ENCODE results near the gene PAX4.
A peak's percentile ranks its signal among the peaks of the same experiment; 100 is the strongest.

The PAX4 gene

GRCh38 chr7:127650847-127651555, 33.1 kb upstream of the PAX4 start:
- DNase-seq = no peak
- peaks cover 44% of the 10 kb centered on the region for H3K4me1 Mint-ChIP-seq
- no peak overlapping the region for H3K4me3 Mint-ChIP-seq
- no peaks in the 10 kb centered on the region for H3K27me3 Mint-ChIP-seq (ENCODE audit: low read depth, poor library complexity)
- H3K27ac Mint-ChIP-seq = peak overlapping the region; percentile 100
- no peaks in the 10 kb centered on the region for H3K9me3 Mint-ChIP-seq
- H3K36me3 Mint-ChIP-seq (ENCODE audit: low read depth) = no peaks in the 10 kb centered on the region
- TF ChIP-seq CTCF (IDR thresholded peaks at IDR 0.05) = no peak

GRCh38 chr7:127648986-127649385, 31.0 kb upstream of the PAX4 start:
- TF ChIP-seq CTCF (IDR thresholded peaks at IDR 0.05) = no peak
- Mint-ChIP-seq H3K4me1 (peaks cover 24% of the 10 kb centered on the region), H3K27me3 (ENCODE audit: low read depth, poor library complexity) (no peaks in the 10 kb centered on the region), H3K27ac (no peak overlapping the region), H3K36me3 (ENCODE audit: low read depth) (no peaks in the 10 kb centered on the region), H3K9me3 (no peaks in the 10 kb centered on the region), H3K4me3 (no peak overlapping the region)
- DNase-seq = no peak

- no peak overlapping the region for H3K4me3 Mint-ChIP-seq
- DNase-seq = no peak
- no peak overlapping the region for H3K27ac Mint-ChIP-seq
- H3K27me3 Mint-ChIP-seq (ENCODE audit: low read depth, poor library complexity) = no peaks in the 10 kb centered on the region
- H3K9me3 Mint-ChIP-seq = no peaks in the 10 kb centered on the region
- H3K36me3 Mint-ChIP-seq (ENCODE audit: low read depth) = no peaks in the 10 kb centered on the region
- no peak for TF ChIP-seq CTCF (IDR thresholded peaks at IDR 0.05)
- peaks cover 11% of the 10 kb centered on the region for H3K4me1 Mint-ChIP-seq
These were observed 29.7 kb upstream of the PAX4 start for GRCh38 chr7:127647636-127648035.

- Mint-ChIP-seq H3K9me3 (no peaks in the 10 kb centered on the region), H3K4me3 (no peak overlapping the region), H3K36me3 (ENCODE audit: low read depth) (no peaks in the 10 kb centered on the region), H3K27me3 (ENCODE audit: low read depth, poor library complexity) (no peaks in the 10 kb centered on the region), H3K27ac (no peak overlapping the region), H3K4me1 (peaks cover 7% of the 10 kb centered on the region)
- DNase-seq = no peak
- TF ChIP-seq CTCF (IDR thresholded peaks at IDR 0.05) = no peak
These were observed 26.5 kb upstream of the PAX4 start for GRCh38 chr7:127644484-127644883.

- Mint-ChIP-seq H3K4me3 (no peak overlapping the region), H3K4me1 (peaks cover 29% of the 10 kb centered on the region), H3K36me3 (ENCODE audit: low read depth) (no peaks in the 10 kb centered on the region), H3K27ac (no peak overlapping the region), H3K27me3 (ENCODE audit: low read depth, poor library complexity) (peaks cover 7% of the 10 kb centered on the region), H3K9me3 (peaks cover 5% of the 10 kb centered on the region)
- DNase-seq = no peak
- no peak for TF ChIP-seq CTCF (IDR thresholded peaks at IDR 0.05)
These were observed 20.3 kb upstream of the PAX4 start for GRCh38 chr7:127638197-127638596.

GRCh38 chr7:127635659-127636285, 17.8 kb upstream of the PAX4 start:
- H3K4me3 Mint-ChIP-seq = no peak overlapping the region
- peaks cover 16% of the 10 kb centered on the region for H3K27me3 Mint-ChIP-seq (ENCODE audit: low read depth, poor library complexity)
- H3K36me3 Mint-ChIP-seq (ENCODE audit: low read depth) = no peaks in the 10 kb centered on the region
- H3K9me3 Mint-ChIP-seq = peaks cover 5% of the 10 kb centered on the region
- no peak for DNase-seq
- no peak overlapping the region for H3K27ac Mint-ChIP-seq
- TF ChIP-seq CTCF (IDR thresholded peaks at IDR 0.05) = no peak
- peaks cover 22% of the 10 kb centered on the region for H3K4me1 Mint-ChIP-seq

All from nephron progenitor cell (in vitro differentiated cells).